Activated naive CD4-positive, alpha-beta T cell treated with Interleukin-2 at 50 U/mL for 16 hours (primary cell): ENCODE data around the gene SAFB.

Experiments
- DNase-seq: peaks from one replicate; pipeline ENCODE4 v3.0.0-alpha.2; 2020

The SAFB gene

DNA sequence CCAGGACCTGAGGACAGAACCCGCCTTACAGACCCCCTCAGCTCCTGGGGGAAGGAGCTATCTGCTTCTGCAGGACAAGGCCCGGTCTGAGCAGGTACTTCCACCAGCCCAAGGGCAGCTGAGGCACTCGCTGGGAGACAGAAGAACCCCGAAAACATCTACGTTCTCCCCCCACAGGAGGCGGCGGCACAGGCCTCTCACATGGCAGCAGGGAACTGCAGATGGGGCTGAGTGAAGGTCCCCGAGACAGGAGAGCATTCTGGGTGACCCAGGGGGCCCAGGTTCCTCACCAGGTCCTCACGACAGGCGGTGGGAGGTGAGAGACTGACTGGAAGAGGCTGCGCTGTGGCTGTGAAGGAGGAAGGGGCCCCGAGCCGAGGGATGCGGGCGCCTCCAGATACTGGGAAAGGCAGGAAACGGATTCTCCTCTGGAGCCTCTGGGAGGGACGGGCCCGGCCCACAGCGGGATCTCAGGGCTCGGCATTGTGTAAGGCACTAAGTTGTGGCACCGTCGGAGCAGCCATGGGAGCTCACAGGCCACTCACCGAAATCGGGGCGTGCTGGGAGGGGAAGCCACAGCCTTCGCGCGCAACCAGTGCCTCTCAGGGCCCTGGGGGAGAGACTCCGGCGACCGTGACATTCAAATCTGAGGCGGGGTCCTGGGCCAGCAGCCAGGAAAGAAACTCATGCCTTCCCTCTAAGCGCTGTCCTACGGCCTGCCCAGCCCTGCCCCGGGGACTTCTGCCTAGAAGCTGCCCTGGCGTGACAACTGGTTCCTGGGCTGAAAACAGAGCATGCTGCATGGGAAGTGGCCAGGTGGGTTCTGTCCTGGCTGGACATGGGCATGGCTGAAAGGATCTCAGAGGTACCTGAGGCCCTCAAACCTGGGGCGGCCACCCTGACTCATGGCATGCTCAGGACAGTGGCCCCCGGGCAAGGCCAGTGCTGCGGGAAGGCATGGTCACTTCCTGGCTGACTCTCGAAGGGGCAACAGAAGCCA lies 81.2 kb downstream of the SAFB start:
- no peak for DNase-seq

DNA sequence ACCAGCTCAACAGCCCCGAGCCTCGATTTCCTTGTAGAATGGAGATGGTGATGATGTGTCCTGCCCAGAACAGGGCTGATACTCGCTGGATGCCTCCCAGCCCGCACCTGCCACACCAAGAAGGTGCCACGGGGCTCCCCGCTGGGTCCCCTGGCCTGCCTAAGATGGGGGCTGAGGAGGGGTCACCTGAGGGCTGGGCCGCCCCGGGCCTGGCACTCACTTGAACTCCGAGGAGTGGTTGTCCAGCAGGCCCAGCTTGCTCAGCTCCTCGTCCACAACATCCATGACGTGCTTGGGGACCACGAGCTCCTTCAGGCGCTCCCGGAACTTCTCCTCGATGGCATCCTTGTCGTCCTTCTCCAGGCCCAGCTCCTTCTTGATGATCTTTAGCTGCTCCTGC lies 82.7 kb downstream of the SAFB start:
- DNase-seq, result no peak

DNA sequence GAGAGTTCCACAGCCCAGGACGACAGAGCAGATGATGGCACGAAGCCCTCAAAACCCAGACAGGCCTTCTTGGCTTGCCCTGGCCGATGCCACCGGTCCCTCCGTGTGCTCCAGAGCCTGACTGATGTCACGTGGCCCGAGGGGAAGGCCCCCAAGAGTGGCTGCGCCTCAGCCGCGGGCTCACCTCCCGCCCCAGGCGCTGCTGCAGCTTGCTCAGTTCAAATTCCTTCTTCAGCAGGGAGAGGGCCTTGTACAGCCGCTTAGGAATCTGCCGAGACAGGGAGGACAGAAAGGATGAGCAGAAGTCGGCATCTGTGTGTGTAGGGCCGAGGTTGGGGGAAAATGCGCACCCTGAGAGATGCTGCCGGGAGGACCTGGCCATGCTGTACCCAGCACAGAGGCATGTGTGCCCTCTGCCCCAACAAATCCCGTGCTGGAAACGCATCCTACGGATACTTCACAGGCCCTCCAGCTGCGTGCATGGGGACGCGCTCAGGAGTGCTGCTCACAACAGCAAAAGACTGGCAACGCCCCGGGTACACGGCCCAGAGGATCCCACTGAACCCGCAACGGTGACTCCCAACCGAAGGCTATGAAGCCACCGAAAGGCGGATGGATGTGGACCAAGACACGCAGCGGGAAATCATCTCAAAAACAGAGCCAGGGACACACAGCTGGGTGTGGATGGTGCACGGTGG lies 84.1 kb downstream of the SAFB start:
- DNase-seq, result no peak

DNA sequence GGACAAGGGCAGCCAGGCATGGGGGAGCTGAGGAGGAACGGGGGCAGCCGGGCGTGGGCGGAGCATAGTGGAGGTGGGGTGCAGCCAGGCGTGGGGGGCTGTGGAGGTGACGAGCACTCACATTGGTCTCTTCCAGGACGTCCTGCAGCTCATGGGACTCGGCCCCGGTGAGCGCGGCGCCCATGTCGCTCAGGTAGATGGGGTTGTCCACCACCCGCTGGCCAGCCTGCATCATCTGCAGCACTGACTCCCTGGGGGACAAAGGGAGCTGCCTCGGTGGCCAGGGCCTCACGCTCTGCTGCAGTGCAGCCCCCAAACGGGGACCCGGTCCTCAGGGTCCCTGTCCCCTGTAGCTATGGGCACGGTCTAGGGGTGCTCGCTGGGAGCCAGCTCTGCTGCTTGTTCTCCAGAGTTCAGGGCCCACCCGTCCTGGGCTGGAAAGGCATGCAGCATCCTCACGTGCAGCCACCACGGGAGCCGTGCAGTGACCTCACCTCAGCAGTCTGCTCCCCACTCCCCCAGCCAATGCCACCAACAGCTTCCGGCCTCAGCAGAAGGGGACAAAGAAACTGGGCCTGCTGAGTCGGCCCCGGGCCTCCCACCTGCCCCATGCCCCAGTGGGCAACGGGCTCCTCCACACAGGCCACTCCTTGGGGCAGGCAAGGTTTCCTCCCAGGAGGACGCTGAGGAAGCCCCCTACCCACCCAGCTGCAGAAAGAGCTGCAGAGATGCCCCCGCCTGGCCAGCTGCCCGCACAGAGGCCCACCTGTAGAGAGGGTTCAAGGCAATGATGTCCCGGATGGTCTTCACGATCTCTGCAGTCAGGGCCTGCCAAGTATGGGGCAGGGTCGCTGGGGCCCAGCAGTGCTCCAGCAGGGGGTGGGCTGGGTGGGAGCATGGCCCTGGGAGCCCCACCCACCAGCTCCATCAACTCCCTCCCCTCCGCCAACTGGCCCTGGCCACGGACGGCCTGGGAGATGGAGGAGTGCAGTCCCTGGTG lies 85.0 kb downstream of the SAFB start:
- no peak for DNase-seq

DNA sequence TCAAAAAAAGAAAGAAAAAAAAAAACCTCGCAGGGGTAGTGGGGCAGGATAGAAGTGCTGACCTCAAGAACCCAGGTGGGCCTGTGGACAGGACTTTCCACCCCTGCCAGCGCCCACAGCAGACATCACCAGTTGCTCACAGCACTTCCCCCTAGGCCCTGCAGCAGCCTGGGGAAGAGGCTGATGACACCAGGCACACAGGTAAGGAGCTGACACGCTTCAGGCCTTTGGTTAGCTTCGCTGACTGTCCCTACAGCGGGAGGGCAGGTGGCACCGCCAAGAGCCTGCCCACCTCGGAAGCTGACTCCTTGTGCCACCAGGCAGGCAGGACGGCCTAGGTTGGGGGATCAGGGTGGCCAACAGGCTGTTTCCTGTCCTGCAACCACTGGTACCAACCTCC lies 88.1 kb downstream of the SAFB start:
- DNase-seq, result no peak

DNA sequence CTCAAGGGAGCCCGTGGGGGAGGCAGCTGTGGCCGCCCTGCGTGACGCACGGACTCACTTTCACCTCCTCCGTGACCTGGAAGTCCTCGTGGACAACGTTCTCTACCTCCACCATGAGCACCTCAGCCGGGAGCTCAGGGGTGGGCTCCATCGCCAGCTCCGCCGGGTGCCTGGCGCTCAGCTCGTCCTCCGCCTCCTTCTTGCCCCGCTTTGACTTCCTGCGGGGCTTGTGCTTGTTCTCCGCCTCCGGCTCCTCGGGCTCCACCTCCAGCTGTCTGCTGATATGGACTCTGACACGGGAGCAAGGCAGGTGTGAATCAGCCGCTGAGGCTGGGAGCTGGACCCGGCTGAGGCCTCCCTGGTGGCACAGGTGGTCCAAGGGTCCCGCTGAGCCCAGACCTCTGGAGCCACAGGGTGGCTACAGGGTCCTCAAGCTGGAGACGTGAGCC lies 88.9 kb downstream of the SAFB start:
- no peak for DNase-seq

DNA sequence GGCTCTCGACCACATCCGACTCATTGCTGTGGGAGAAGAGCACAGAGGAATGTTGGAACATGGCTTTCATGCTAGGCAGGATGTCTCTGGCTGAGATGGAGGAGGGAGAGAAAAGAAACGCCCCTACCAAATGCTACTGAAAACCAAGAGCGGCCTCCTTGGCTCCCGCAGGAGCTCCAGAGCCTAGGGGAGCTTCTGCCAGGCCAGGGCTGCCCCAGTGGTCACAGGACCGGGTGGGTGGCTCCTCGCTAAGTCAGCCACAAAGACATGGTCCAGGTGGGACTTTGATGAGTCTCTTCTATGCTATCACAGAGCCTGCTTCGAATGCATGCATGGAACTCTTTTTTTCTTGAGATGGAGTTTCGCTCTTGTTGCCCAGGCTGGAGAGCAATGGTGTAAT lies 90.3 kb downstream of the SAFB start:
- DNase-seq, result no peak

DNA sequence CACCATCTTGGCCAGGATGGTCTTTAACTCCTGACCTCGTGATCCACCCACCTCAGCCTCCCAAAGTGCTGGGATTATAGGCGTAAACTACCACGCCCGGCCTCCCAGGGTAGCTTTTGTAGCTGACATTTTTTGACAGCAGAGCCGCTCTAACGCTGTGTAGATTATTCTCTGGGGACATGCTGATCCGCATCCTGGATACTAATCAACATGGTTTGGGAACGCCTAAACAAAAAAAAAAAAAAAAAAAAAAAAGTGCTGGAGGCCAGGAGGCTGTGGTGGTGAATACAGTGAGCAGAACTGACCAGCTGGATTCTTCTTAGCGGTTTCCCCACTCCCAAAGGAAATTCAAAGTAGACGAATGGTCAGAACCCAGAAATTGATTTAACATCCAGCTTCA lies 91.9 kb downstream of the SAFB start:
- DNase-seq, result no peak

DNA sequence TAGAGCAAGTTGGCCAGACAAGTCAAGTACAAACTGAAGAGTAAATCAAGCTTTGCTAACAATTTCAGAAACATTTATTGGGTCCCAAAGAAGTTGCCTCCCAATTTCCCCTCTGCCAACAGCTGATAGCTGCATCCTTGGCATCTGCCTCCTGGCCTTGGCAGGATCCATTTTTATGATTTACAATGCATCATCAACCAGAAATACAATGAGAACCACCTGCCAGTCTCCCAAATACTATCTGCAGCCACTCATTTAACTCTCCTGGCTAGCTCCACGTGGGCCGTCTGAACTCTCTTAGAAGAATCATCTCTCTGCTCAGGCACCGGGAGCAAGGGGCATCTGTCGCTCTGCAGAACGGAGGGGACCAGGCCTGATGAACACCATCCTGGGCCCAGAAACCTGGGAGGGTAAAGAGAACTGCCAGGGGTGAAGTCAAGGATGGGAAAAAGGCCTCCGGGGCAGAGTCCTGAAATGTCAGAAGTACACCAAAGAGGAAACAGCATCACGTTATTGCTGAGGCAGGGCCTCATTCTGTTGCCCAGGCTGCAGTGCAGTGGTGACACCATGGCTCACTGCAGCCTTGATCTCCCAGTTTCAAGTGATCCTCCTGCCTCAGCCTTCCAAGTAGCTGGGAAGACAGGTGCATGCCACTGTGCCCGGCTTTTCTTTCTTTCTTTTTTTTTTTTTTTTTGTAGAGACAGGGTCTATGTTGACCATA lies 94.5 kb downstream of the SAFB start:
- DNase-seq, result no peak
